HepG2 (cell line): ENCODE data around the gene PRR19. TPM values are rescaled to one million over a fixed set of nuclear protein-coding genes. Genes with fewer than 3 reads are reported as not detected.

Experiments
- CENPT ChIP-seq: sonication (generic); formaldehyde crosslinking; IDR thresholded peaks from 2 replicates; pipeline ENCODE4 v1.8.0; 2022; ENCODE audit warnings: low read depth, mild to moderate bottlenecking, moderate library complexity, missing genetic modification reagents
- CTCF ChIP-seq: sonication (generic); formaldehyde crosslinking; IDR thresholded peaks from 2 replicates; pipeline ENCODE4 v1.5.0; 2020; ENCODE audit warnings: mild to moderate bottlenecking, missing genetic modification reagents, moderate library complexity
- DMTF1 ChIP-seq: sonication (generic); formaldehyde crosslinking; IDR thresholded peaks from 2 replicates; pipeline ENCODE4 v1.4.0; 2020; ENCODE audit warnings: mild to moderate bottlenecking, missing genetic modification reagents
- DPF2 ChIP-seq: sonication (generic); formaldehyde crosslinking; IDR thresholded peaks from 2 replicates; pipeline ENCODE4 v1.4.0; 2020; ENCODE audit warnings: mild to moderate bottlenecking, low read depth, missing genetic modification reagents, borderline replicate concordance
- ELF1 ChIP-seq: sonication (generic); formaldehyde crosslinking; IDR thresholded peaks from 2 replicates; pipeline ENCODE4 v1.4.0; 2020; ENCODE audit warnings: missing genetic modification reagents
- GABPA ChIP-seq, 2 experiments: IDR thresholded peaks; 2 replicates each; pipeline ENCODE4 v1.6.1; 2011 to 2016; ENCODE audit warnings: low read depth in 2 of 2, low read length in 1 of 2, missing biosample characterization in 1 of 2, missing genetic modification characterization in 1 of 2
- HDAC2 ChIP-seq: sonication (generic); formaldehyde crosslinking; IDR thresholded peaks from 2 replicates; pipeline ENCODE4 v1.4.0; 2020; ENCODE audit warnings: missing genetic modification reagents
- IRF1 ChIP-seq: sonication (generic); formaldehyde crosslinking; IDR thresholded peaks from 2 replicates; pipeline ENCODE4 v1.4.0; 2020; ENCODE audit warnings: low read depth, mild to moderate bottlenecking, missing genetic modification reagents
- ISX ChIP-seq: sonication (generic); formaldehyde crosslinking; conservative IDR thresholded peaks from 2 replicates; pipeline ENCODE4 v1.5.0; 2020; ENCODE audit warnings: missing genetic modification reagents
- MAZ ChIP-seq, 2 experiments: sonication (generic) in 1 of 2; formaldehyde crosslinking in 1 of 2; IDR thresholded peaks; 2 replicates each; pipeline versions ENCODE4 v1.5.0 to v1.6.1; 2012 to 2020; ENCODE audit warnings: low read depth in 2 of 2, mild to moderate bottlenecking in 2 of 2, borderline replicate concordance in 1 of 2, improper control_type of control experiment in 1 of 2, low read length in 1 of 2, missing genetic modification reagents in 1 of 2, moderate library complexity in 1 of 2
- MIER2 ChIP-seq: IDR thresholded peaks from 2 replicates; pipeline ENCODE4 v1.6.1; 2016; ENCODE audit warnings: missing biosample characterization, missing genetic modification reagents
- RORA ChIP-seq: sonication (generic); formaldehyde crosslinking; IDR thresholded peaks from 2 replicates; pipeline ENCODE4 v1.5.0; 2020; ENCODE audit warnings: mild to moderate bottlenecking, missing genetic modification reagents, moderate library complexity
- SRSF1 ChIP-seq: fragments of 200-400 bp; formaldehyde crosslinking; optimal IDR thresholded peaks from 2 replicates; pipeline ENCODE3; 2017; ENCODE audit warnings: mild to moderate bottlenecking, low read depth, low read length, moderate library complexity
- TBL1XR1 ChIP-seq: fragments of 150-350 bp; IDR thresholded peaks from 2 replicates; pipeline ENCODE4 v1.6.1; 2014; ENCODE audit warnings: borderline replicate concordance, low read length; ENCODE audit not compliant: partially characterized antibody
- THAP8 ChIP-seq: sonication (generic); formaldehyde crosslinking; IDR thresholded peaks from 2 replicates; pipeline ENCODE4 v1.5.1; 2020; ENCODE audit warnings: missing genetic modification reagents, mild to moderate bottlenecking, borderline replicate concordance
- USF2 ChIP-seq, 2 experiments: sonication (generic) in 1 of 2; formaldehyde crosslinking in 1 of 2; IDR thresholded peaks; 2 replicates each; pipeline versions ENCODE4 v1.5.1 to v1.6.1; 2011 to 2020; ENCODE audit warnings: borderline replicate concordance in 1 of 2, low read depth in 1 of 2, low read length in 1 of 2, mild to moderate bottlenecking in 1 of 2, missing genetic modification reagents in 1 of 2, moderate library complexity in 1 of 2
- ZNF12 ChIP-seq: sonication (generic); formaldehyde crosslinking; IDR thresholded peaks from 2 replicates; pipeline ENCODE4 v1.5.0; 2020; ENCODE audit warnings: missing genetic modification reagents
- ZNF550 ChIP-seq: sonication (generic); formaldehyde crosslinking; IDR thresholded peaks from 2 replicates; pipeline ENCODE4 v1.4.0; 2020; ENCODE audit warnings: mild to moderate bottlenecking, missing genetic modification reagents, borderline replicate concordance
- ZNF713 ChIP-seq: sonication (generic); formaldehyde crosslinking; IDR thresholded peaks from 2 replicates; pipeline ENCODE4 v1.4.0; 2020; ENCODE audit warnings: mild to moderate bottlenecking, missing genetic modification reagents
- ZNF792 ChIP-seq: IDR thresholded peaks from 2 replicates; pipeline ENCODE4 v1.6.1; 2016
- polyA plus RNA-seq, 8 experiments: library from polyadenylated mRNA; depleted of rRNA in 3 of 8; stranded (reverse) in 7 of 8; unstranded in 1 of 8; fragments of >200 nt; fragmentation: Illumina TruSeq in 4 of 8; extraction: Trizol in 4 of 8; gene quantifications; 2 replicates each; pipeline versions ENCODE4 v1.2.1 to v1.2.3, GENCODE V29; 2011 to 2016; ENCODE audit warnings: low read depth in 4 of 8, missing spikeins in 1 of 8, mixed read lengths in 1 of 8; ENCODE audit not compliant: insufficient read depth in 1 of 8
- total RNA-seq, 5 experiments: library from RNA; depleted of rRNA; stranded (reverse); fragments of >200 nt; fragmentation: Illumina TruSeq; extraction: Trizol; gene quantifications; 2 replicates each; pipeline ENCODE4 v1.2.3, GENCODE V29; 2016; ENCODE audit warnings: low read depth in 1 of 5

Gene PRR19
- total and polyA plus RNA-seq, 2 of the 13 experiments (the other 11 are each of a cell fraction or from before 2014, with no cell fraction given), result 0.21 to 0.33 TPM

- TF ChIP-seq CTCF, result peak; percentile 94
- no peak for TF ChIP-seq IRF1 (CRISPR knock-in tag)
- no peak for TF ChIP-seq ZNF12 (CRISPR knock-in tag)
- TF ChIP-seq USF2 (IDR thresholded peaks at IDR 0.05; ENCODE audit: low read depth, low read length), result no peak
- TF ChIP-seq USF2 (CRISPR knock-in tag; IDR thresholded peaks at IDR 0.05; ENCODE audit: borderline replicate concordance), result peak; percentile 85; the same call in 1 of the 2 replicates
- peak; percentile 71 for TF ChIP-seq GABPA (IDR thresholded peaks at IDR 0.05; ENCODE audit: low read depth, low read length)
- peak; percentile 92 for TF ChIP-seq GABPA (CRISPR knock-in tag; IDR thresholded peaks at IDR 0.05; ENCODE audit: low read depth)
- TF ChIP-seq MAZ (IDR thresholded peaks at IDR 0.05; ENCODE audit: borderline replicate concordance, low read depth, low read length), result peak; percentile 83
- TF ChIP-seq MAZ (CRISPR knock-in tag; IDR thresholded peaks at IDR 0.05; ENCODE audit: low read depth), result peak; percentile 44
- no peak for TF ChIP-seq ZNF550
- no peak for TF ChIP-seq CENPT
- TF ChIP-seq DMTF1 (CRISPR knock-in tag), result no peak
- TF ChIP-seq ISX, result no peak
- no peak for TF ChIP-seq ZNF713
- TF ChIP-seq ZNF792 (CRISPR knock-in tag), result no peak
- no peak for TF ChIP-seq THAP8 (CRISPR knock-in tag)
- no peak for TF ChIP-seq DPF2 (CRISPR knock-in tag)
- TF ChIP-seq SRSF1, result no peak
- TF ChIP-seq HDAC2 (CRISPR knock-in tag), result no peak
- no peak for TF ChIP-seq RORA (CRISPR knock-in tag)
- no peak for TF ChIP-seq MIER2
- no peak for TF ChIP-seq TBL1XR1
- peak; percentile 88 for TF ChIP-seq ELF1 (CRISPR knock-in tag)
Measured at GRCh38 chr19:42325308-42325895, 23.5 kb downstream of the PRR19 start, which contains the start of gene MEGF8 (continued).
